GM15510 (cell line): ENCODE data around the gene TBX10.

ENCODE experiments used
- POLR2A ChIP-seq: IDR thresholded peaks from 3 replicates; pipeline ENCODE4 v1.6.1; 2011; ENCODE audit warnings: borderline replicate concordance; ENCODE audit not compliant: insufficient read length; ENCODE audit errors: extremely low read depth

The TBX10 gene

GRCh38 chr11:67665541-67666302, 26.2 kb upstream of the TBX10 start:
- TF ChIP-seq POLR2A: no peak

- TF ChIP-seq POLR2A: no peak
Observed at GRCh38 chr11:67664696-67665540, 25.4 kb upstream of the TBX10 start.

GRCh38 chr11:67664213-67664585, 24.6 kb upstream of the TBX10 start:
- TF ChIP-seq POLR2A: no peak

GRCh38 chr11:67663532-67664212, 24.1 kb upstream of the TBX10 start:
- no peak for TF ChIP-seq POLR2A

GRCh38 chr11:67662835-67663531, 23.4 kb upstream of the TBX10 start:
- TF ChIP-seq POLR2A: no peak

- no peak for TF ChIP-seq POLR2A
Observed at GRCh38 chr11:67662142-67662834, 22.7 kb upstream of the TBX10 start.

- no peak for TF ChIP-seq POLR2A
Observed at GRCh38 chr11:67657300-67657699, 17.7 kb upstream of the TBX10 start.

GRCh38 chr11:67656278-67656922, 16.8 kb upstream of the TBX10 start:
- TF ChIP-seq POLR2A: no peak

- no peak for TF ChIP-seq POLR2A
Observed at GRCh38 chr11:67654225-67654624, 14.7 kb upstream of the TBX10 start.

GRCh38 chr11:67652965-67653845, 13.6 kb upstream of the TBX10 start:
- TF ChIP-seq POLR2A: no peak

- TF ChIP-seq POLR2A: no peak
Observed at GRCh38 chr11:67651976-67652781, 12.6 kb upstream of the TBX10 start.
